Stimulated activated CD4-positive, alpha-beta T cell treated with anti-CD3 and anti-CD28 coated beads, Interleukin-12 subunit alpha, Interleukin-12 subunit beta, amount 100 ng/mL, for 24 hours (primary cell): ENCODE data around the gene BOD1.
"Not testable (repeated sequence)": the region's sequence is repeated elsewhere in the genome, so short reads cannot be mapped to it uniquely, and the experiment has no call there.

Experiments
- DNase-seq, 2 experiments: peaks; one replicate each; pipeline ENCODE4 v3.0.0-alpha.2; 2020; ENCODE audit warnings: low read depth in 2 of 2

BOD1 gene

DNA sequence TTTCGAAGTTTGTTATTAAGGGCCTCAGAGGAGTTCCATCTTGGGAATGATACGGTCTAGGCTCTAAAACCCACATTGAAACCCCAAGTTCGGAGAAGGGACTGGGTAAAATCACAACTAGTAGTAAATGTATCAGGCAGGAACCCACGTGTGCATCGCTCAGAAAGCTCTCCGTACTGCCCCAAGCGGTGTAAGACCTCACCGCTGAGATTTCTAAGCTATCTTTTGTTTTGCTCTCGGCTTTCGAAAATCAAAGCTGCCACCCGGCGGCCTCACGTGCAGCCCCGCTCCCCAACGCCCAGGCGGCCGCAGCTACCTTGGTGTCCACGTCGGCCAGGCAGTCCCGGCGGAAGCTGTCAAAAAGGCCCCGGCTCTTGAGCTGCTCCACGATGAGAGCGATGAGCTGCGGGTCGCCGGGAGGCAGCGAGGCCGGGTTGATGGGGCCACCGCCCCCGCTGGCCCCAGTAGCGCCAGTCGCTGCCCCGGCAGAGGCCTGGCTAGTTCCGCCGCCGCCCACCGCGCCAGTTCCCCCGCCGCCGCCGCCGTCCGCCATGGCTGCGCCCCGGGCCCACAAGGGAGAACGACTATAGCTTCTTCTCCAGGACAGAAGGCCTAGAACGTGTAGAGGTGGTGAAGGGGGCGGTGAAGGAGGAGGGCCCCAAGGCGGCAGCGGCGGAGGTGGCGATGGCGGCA is 420 bp downstream of the BOD1 start:
- DNase-seq = peak; percentile 52 to 53

DNA sequence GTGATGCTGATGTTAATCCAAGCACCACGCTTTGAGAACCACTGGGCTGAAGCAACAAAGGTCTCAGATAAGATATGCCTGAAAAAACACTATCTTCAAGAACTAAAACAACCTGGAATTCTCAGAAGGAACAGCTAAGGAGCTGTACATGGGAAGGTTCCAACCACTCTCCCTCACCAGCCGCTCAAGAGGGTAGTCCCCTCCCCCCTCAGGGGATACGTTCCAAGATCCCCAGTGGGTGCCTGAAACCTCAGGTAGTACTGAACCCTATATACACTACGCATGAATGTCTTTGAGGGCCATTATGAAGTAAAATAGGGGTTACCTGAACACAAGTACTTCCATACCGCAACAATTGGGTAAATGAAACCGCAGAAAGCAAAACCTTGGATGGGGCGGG is 1.9 kb downstream of the BOD1 start:
- no peak for DNase-seq

DNA sequence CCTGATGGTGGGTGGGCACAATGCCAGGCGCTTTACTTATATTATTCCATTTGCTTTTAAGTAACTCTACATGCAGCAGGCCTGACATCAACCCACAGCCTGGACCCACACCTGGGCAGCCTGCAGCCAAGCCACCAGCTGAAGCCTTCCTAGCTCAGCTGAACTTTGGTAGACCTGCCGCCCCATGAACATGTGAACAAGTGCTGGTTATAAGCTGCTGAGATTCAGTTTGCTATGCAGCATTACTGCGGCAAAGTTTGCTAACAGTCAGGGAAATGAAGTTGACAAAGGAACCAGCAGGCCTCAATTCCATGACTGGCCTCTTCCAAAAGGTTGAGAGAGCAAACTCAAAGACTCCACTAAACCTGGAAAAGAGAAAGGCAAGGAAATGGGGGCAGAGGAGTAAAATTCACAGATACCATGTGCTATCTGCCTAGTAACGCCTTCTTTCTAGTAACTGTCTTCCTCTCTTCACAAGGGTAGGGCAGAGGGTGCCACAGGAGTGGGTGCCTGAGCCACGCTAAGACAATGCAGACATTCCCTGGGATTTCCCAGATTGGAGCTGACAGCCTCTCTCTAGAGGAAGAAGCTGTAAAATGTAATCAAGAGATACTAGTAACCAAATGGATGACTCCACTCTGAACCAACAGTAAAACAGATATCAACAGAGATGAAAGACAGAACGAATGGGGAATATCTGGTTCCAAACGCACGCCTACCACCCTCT is 2.9 kb downstream of the BOD1 start:
- no peak for DNase-seq

DNA sequence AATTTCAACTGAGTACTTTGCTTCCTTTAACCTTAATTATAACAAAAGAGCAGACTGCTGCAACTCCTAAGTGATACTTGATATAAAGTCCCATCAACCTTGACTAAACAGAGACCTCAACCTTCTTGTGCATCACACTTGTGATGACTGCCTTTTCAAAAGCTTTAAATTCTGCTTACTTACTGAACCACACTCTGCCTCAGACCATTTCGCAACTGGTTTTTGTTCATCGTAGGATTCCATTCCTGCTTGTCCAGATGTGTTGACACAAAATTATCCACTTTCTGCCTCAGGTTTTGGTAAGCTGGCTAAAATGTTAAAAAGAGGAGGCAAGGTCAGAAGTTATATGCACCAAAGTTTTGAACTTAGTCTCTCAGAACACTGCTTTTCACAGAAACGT is 3.5 kb downstream of the BOD1 start:
- no peak for DNase-seq

DNA sequence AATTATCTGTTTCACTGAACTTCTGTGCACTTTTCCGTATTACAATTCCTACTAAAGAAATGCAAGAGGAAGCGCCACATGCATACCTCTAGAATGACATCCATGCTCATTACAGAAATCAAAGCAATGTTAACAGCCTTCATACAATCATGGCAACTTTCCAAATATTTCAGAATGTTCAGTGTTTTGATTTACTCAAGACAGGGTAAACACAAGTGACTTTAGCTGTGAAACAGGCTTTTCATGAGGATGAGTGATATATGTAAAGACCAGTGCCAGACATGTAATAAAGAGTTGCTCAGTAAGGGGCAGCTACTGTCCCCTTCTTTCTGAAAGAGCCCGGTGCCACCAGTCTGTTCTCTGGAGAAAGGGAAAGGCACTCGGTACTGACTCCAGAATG is 4.7 kb downstream of the BOD1 start:
- DNase-seq = no peak

DNA sequence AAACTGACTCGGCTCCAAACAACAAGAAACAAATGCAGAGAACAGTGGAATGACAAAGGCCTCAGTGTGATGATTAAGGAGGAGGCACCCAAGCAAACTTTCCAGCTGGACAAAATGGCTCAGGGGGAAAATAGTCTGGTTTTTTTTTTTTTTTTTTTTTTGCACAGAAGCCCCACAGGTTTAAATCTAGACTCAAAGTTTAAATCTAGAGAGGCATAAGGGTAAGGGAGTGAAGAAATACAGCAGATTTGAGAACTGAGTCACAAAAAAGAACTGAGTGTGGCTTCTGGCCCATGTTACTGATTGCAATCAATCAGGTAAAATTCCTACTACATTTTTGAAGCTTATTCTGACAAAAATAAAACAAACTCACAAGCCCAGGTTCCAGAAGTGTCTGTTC is 12.3 kb downstream of the BOD1 start:
- no peak for DNase-seq

DNA sequence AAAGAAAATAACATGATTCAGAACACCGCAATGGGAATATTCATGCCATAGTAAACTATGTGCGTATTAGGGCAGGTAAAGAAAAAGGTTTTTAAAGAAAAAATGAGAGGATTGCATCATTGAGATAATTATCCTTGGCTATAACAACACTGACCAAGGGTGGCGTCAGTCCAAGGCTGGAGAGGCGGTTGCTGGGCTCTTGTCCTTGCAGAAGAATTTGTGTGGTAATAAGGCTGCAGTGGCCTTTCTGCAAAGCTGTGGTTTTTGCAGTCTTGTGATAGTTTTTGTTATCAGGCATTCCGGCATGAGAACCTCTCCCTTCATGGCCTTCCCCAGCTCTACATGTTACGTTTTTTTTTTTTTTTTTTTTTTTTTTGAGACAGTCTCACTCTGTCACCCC is 14.0 kb downstream of the BOD1 start:
- DNase-seq = no peak

DNA sequence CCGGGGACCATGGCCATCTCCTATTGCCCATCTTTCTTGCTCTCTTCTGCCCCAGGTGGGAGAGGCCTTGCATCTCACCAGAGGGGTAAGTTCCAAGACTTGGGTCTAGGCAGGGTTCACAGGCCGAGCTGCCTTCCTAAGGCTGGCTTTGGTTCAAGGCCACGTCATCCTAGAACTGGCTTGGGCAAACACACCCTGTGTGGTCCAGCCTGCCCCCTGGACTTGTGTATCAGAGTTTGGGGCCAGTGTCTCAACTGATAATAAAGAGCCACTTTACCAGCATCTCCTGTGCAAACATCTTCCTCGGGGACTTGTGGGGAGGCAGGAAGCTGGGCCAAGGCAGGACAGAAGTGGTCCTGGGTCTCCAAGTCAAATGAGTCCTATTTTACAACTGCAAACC is 17.8 kb downstream of the BOD1 start:
- no peak for DNase-seq

DNA sequence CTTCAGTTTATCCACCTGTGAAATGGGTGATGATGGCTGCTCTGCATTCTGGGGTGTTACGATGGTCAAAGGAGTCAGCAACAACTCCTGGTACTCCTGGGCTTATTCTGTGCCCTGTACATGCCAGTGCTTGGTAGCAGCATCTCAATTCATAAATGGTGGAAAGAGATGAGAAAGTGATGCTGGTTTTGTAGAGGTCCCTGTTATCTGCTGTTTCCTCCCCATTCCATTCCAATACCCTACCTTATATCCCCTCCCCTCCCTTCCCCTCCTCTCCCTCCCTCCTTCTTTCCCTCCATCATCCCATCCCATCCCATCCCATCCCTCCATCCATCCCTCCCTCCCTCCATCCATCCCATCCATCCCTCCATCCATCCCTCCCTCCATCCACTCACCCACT is 19.1 kb downstream of the BOD1 start:
- no peak for DNase-seq

DNA sequence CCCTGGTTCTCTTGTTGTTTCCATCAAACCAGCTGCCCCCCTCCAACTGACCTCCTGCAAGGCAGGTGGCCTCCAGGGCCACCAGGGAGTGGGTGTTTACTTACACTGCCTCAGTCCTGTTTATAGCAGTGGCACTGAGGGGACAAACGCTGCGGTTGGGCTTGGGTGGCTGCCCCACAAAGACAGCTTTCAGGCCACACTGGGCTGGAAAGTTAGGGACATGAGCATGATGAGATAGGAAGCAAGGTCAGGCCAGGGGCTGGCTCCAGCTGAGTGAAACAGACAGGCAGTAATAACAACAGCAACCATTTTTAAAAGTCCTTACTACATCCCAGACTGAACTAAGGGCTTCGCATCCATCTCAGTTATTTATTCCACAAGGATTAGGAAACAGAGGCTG is 20.6 kb downstream of the BOD1 start:
- DNase-seq = no peak

DNA sequence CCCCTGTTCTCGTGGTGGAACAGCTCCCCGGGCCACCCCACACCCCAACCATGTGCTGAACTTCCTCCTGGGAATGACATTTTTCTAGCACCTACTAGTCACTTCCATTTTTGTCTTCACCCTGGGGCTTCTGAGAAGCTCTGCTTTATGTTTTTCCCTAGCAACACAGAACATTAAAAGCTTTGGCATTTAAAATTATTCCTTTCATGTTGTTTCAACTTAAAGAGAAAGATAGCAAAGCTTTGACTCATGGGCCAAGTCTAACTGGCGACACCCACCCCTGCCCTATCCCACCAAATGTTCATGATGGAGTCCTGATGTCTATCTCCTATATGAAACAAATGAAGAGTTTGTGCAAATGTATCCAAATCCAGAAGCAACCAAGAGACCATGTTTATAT is 22.4 kb downstream of the BOD1 start:
- DNase-seq = no peak

DNA sequence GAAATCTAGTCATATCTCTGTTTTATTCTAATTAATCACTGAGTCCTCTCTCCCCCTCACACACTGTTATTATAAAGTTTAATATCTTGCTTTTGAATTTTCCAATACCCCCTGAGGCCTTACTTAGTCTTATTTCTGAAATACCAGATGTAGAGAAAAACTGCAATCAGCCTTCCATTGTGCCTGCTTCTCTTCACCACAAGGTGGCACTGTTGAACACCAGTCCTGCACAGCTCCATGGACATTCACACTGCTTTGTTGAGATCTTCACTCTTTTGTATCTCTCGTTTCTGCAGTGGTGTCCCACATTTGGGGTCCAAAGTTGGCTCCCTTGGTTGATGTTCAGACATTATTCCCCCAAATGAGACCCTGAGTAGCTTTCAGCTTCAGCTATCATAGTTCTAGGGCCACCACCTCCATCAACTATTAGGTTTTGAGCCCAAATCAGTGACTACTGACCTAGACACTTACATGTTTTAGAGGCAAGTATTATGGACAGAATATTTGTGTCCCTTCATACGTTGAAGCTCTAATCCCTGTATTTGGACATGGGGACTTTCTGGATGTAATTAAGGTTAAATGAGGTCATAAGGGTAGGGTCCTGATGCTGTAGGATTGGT is 24.3 kb downstream of the BOD1 start:
- DNase-seq = no peak

DNA sequence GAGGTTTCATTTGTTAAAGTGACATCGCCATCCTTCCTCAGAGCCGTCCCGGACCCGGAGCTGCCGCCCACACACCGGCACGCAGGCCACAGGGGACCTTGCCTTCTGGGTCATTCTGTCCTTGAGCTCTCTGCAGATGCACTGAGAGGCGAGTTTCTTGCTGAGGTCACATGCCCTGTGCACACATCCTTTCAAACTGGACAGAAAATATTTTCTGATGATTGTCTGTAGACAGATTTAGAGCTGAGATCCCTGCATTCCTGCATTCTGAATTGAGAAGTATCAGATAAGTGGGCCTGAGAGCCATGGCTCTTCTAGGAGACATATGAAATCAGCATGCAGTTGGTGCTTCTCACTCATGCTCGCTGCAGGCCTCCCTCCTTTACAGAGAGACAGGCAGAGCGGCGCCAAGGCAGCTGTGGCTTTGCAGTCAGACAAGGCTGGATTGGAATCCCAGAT is 25.4 kb downstream of the BOD1 start:
- no peak for DNase-seq

DNA sequence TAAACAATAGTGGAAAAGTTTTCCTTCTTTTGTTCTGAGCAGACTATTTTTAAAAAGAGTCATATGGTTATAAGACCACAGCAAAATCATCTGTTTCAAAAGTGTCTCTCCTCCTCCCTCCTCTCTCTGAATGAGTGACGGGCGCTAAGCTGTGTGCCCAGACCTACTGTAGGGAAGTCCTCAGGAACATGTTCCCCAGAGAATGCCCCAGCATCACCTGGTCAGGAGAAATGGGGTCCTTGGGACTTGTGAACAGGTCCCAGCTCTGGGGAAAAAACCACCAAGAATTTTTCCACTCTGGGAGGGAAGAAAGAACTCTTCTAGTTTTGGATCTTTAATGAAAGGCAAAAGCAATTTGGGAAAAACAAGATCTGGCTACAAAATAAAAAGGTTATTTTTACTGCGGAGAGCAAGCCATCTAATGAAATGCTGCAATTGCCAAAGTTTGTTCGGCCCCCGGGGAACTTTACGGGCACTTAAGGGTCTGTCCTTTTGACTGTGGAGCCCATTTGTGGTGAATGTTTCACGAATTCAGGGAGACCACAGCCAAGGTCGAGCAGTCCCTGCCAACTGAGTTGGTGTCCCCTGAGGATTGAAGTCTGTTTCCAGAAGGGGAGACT is 25.9 kb downstream of the BOD1 start:
- no peak for DNase-seq

DNA sequence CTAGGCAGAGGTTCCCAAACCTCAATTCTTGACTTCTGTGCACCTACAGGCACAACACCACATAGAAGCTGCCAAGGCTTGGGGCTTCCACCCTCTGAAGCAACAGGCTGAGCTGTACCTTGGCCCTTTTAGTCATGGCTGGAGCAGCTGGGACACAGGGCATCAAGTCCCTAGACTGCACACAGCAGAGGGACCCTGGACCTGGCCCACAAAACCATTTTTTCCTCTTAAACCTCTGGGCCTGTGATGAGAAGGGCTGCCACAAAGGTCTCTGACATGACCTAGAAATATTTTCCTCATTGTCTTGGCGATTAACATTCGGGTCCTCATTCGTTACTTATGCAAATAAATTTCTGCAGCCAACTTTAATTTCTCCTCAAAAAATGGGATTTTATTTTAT is 30.3 kb downstream of the BOD1 start:
- not testable (repeated sequence) for DNase-seq

DNA sequence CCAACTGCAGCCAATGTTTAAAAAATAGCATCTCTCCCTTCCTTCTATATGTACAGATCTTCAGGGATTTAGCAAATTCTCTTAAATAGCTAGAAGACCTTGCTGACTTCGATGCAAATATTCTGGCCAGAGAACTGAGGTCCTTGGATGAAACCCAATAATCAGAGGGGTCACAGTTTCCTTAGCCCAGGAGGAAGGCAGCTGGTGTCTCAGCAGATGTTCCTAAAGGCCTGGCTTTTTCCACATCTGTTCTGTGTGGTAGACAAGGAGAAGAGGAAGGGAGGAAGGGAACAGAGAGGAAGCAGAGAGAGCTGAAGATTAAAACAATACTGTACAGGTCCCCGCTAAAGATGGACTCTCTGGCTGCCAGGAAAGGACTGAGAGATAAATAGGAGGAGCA is 33.1 kb downstream of the BOD1 start:
- no peak for DNase-seq

DNA sequence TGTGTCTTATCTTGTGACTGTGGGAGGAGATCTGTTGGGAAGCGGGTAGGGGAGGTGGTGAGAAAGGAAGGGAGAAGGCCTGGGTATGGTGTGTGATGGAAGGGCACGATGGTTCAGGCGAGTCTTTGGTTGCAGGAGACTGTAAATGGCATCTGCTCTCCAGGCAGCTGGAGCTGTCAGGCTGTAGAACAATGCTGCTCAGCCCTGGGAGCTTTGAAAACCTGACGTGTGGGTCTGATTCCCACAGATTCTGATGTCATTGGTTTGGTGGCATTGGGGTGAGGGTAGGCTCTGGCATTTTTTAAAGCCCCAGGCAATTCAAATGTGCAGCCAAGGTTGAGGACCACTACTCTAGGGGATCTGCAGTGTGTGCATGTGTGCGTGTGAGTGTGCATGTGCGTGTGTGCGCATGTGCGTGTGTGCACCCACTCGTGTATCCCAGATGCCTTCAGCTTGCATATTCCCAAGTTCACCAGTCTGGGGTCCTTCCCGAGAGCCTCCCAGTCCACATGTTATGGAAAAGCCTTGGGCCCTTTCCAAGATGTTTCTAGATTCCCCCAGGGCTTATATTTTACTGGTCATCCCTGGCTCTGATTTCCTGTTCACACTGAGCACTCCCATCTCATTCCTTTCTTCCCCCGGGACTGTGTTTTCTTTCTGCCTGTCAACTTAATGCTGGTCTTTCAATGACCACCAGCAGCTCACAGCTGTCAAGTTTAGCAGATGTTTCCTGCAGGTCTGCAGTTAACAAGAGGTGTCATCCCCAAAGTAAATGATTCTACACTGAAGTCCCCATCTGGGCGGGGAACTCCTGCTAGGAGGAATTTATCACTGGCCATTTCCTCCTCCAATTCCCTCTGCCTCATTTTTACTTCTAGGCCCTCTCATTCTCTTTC is 34.0 kb downstream of the BOD1 start:
- DNase-seq = no peak

DNA sequence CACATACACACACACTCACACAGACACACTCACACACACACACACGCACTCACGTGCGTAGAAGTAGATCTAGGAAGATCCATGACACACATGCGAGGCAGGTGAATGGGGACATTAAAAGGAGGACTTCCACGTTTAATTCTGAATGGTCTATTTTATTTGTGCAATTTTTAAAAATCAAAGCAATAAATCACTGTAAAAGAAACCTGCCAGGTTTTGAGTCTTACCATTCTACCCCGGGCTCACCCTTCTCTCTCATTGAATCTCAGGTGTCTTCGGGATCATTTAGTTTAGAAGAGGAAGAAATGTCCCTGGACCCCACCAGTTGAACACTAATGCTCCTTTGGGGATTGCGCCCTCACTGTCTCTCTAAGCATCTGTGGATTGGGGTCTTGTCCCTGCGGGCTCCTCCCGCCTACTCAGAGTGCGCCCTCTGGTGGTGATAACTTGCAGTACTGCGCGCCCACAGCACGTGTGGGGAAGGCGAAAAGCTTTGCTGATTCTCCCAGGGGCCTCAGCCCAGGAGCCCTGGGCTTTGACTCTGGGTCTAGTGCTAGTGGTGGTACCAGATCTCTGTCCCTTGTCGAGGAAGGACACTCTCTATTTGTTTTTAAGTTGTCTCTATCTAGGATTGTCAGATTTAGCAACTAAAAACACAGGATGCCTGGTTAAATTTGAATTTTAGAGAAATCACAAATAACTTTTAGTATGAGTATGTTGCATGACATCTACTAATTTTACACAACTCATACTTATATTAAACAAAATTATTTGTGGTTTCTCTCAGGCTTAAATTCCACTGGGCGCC is 34.8 kb downstream of the BOD1 start:
- DNase-seq = peak in 1 of 2 experiments; percentile 19

DNA sequence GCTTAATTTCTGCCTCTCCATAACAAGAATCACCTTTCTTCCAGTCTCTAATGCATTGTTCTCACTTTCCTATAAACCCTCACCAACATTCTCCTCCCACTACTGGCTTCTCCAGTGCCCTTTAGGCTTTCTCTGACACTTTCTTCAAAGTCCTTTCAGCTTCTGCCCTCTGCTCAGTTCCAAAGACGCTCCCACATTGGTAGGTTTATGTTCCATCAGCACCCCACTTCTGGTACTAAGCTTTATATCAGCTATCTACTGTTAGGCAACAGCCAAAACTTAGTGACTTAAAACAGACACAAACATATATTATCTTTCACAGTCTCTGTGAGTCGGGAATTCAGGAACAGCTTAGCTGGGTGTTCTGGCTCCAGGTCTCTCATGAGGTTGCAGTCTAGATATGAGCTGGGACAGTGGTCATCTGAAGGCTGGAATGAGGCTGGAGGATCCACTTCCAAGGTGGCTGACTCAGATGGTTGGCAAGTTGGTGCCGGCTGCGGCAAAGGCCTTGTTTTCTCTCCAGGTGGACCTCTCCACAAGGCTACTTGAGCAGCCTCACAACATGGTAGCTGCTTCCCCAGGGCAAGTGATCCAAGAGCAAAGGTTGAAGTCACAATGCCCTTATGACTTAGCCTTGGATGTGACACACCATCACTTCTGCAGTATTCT is 37.4 kb downstream of the BOD1 start:
- no peak for DNase-seq

DNA sequence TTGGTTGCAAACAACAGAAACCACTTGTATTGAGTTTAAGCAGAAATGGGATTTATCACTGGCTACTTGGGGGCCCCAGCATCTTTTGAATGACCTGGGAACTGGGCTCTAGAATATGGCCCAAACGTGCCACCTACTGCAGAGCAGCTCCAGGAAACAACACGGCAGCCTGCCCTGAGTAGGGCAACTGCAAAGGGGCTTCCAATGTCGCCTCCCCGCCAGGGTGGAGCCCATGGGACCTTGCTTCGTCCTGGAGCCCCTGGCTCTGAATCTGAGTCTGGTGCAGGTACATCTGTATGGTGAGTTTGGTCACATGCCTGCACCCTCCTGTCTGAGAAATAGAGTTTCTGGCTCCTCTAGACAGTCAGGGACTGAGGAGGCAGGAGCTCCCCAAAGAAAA is 38.6 kb downstream of the BOD1 start:
- no peak for DNase-seq
